DND-41 (cell line): ENCODE data around the gene DNAH17.
A peak's percentile ranks its signal among the peaks of the same experiment; 100 is the strongest.

ENCODE experiments used
- ATAC-seq: fragments of 200-7000 bp; cut with Tn5 transposase; 3 replicates; pipeline ENCODE4 v1.9.1; 2021; ENCODE audit warnings: low read depth; ENCODE audit not compliant: insufficient read depth
- DNase-seq: peaks from one replicate; pipeline ENCODE4 v3.0.0-alpha.2; 2020
- H2AFZ ChIP-seq: 2 replicates; pipeline ENCODE4 v1.6.0; 2012; ENCODE audit warnings: low read depth, low read length
- H3K27ac ChIP-seq: 2 replicates; pipeline ENCODE4 v1.5.1; 2012; ENCODE audit warnings: low read length, inconsistent platforms
- H3K27me3 ChIP-seq: fragments of 200-600 bp; sonication (generic); 2 replicates; pipeline ENCODE4 v1.6.0; 2012; ENCODE audit warnings: low read length, mild to moderate bottlenecking, inconsistent platforms; ENCODE audit not compliant: insufficient read depth, poor library complexity
- H3K36me3 ChIP-seq: 2 replicates; pipeline ENCODE4 v1.5.1; 2012; ENCODE audit warnings: low read length, inconsistent platforms; ENCODE audit not compliant: insufficient read depth
- H3K4me1 ChIP-seq: 2 replicates; pipeline ENCODE4 v1.5.1; 2012; ENCODE audit warnings: mild to moderate bottlenecking, low read length; ENCODE audit not compliant: insufficient read depth
- H3K4me2 ChIP-seq: 2 replicates; pipeline ENCODE4 v1.6.0; 2012; ENCODE audit warnings: mild to moderate bottlenecking, moderate library complexity, low read length, inconsistent platforms; ENCODE audit not compliant: insufficient read depth
- H3K4me3 ChIP-seq, 2 experiments: fragments of 200-600 bp in 1 of 2; shearing (Covaris generic) in 1 of 2; 2 replicates each; pipeline ENCODE4 v1.5.1; 2012 to 2016; ENCODE audit warnings: inconsistent platforms in 2 of 2, low read length in 2 of 2, mild to moderate bottlenecking in 2 of 2, low read depth in 1 of 2, moderate library complexity in 1 of 2
- H3K79me2 ChIP-seq: 2 replicates; pipeline ENCODE4 v1.6.0; 2012; ENCODE audit warnings: low read length, inconsistent platforms; ENCODE audit not compliant: insufficient read depth
- H3K9ac ChIP-seq: 2 replicates; pipeline ENCODE4 v1.6.0; 2012; ENCODE audit warnings: low read depth, mild to moderate bottlenecking, inconsistent platforms, low read length, moderate library complexity
- H3K9me3 ChIP-seq: 2 replicates; pipeline ENCODE4 v1.5.1; 2012; ENCODE audit warnings: low read length, moderate library complexity, mild to moderate bottlenecking, inconsistent platforms; ENCODE audit not compliant: insufficient read depth, severe bottlenecking
- H4K20me1 ChIP-seq: 2 replicates; pipeline ENCODE4 v1.6.0; 2012; ENCODE audit warnings: low read length; ENCODE audit not compliant: insufficient read depth
- EZH2 ChIP-seq: IDR thresholded peaks from 3 replicates; pipeline ENCODE4 v1.6.1; 2012; ENCODE audit warnings: borderline replicate concordance, low read depth, mild to moderate bottlenecking, moderate library complexity, low read length, inconsistent platforms; ENCODE audit not compliant: severe bottlenecking
- TF ChIP-seq, protein P1 (sequence below): IDR thresholded peaks from 2 replicates; pipeline ENCODE4 v1.5.1; 2012; ENCODE audit warnings: borderline replicate concordance, low read length, moderate library complexity, mild to moderate bottlenecking; ENCODE audit not compliant: poor library complexity, severe bottlenecking; ENCODE audit errors: extremely low read depth

DNAH17 gene

DNA sequence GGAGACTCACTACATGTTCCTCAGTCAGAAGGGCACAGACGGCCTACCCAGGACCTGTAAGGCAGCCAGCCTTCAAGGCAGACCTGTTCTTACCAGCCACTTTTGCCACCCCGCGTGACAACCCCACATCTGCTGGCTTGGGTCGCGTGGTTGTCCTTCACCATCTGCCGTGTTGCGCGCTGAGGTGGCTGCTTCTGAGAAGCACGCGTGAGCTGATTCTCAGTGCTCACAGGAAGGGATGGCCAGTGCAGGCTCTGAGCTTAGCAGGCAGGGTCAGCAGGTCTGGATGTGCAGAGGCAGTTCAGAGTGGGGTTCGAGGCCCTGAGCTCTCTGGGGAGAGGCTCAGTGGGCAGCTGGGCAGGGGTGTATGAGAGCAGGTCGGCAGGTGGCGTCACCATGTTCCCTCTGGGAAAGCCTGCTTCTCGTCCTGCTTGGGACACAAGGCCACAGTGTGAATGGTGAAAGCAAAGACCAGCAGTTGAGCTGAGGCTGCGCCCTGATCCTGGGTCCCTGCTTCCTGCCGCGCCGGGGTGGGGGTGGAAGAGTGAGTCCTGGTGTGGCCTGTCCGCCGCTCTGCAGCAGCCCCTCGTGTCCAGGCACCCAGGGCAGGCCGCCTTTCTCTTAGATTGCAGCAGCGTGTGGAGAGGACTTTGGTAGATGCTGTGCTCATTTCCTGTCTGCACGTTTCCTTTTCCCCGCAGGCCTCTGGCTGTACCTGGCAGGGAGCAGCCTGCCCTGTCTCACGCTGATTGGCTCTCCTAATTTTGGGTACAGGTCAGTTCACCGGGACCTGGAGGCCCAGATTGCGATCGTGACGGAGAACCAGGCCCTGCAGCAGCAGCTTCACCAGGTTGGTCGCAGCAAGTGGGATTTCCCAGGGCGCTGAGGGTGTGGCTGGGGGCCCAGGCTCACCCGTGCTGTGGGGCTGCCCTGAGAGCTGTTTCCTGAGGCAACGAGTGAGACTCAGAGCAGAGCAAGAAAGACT, 162.7 kb downstream of the DNAH17 start:
- Histone ChIP-seq H3K79me2 (peaks cover 16% of the 10 kb centered on the region), H3K4me1 (no peaks in the 10 kb centered on the region), H3K27ac (peak overlapping the region; percentile 47), H3K4me2 (no peak overlapping the region), H3K36me3 (peaks cover 81% of the 10 kb centered on the region), H3K9me3 (no peaks in the 10 kb centered on the region), H3K9ac (no peak overlapping the region), H4K20me1 (peaks cover 59% of the 10 kb centered on the region), H3K27me3 (no peaks in the 10 kb centered on the region), H3K4me3 (no peak overlapping the region), H2AFZ (no peak overlapping the region)
- ATAC-seq, result no peak
- DNase-seq, result no peak
- TF ChIP-seq, protein P1, sequence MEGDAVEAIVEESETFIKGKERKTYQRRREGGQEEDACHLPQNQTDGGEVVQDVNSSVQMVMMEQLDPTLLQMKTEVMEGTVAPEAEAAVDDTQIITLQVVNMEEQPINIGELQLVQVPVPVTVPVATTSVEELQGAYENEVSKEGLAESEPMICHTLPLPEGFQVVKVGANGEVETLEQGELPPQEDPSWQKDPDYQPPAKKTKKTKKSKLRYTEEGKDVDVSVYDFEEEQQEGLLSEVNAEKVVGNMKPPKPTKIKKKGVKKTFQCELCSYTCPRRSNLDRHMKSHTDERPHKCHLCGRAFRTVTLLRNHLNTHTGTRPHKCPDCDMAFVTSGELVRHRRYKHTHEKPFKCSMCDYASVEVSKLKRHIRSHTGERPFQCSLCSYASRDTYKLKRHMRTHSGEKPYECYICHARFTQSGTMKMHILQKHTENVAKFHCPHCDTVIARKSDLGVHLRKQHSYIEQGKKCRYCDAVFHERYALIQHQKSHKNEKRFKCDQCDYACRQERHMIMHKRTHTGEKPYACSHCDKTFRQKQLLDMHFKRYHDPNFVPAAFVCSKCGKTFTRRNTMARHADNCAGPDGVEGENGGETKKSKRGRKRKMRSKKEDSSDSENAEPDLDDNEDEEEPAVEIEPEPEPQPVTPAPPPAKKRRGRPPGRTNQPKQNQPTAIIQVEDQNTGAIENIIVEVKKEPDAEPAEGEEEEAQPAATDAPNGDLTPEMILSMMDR, result no peak
- no peak for TF ChIP-seq EZH2

DNA sequence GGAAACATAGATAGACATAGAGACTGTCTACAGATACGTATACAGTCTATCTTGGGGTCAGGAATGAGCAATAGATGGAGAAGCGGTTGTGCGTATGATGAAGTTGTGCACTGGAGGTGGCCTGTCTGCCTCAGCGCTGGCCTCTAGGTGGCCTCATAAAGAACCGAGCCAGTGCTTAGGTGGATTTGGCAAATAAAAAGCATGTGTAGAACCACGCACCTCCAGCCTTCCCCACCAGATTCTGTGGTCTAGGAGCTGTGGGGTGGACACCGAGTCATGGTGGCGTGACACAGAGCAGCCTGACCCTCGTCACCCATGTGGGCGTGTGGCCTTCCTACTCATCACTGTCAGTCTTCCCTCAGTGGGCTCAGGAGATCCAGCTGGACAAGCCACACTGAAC, 164.8 kb downstream of the DNAH17 start:
- peaks cover 85% of the 10 kb centered on the region for H3K36me3 ChIP-seq
- H3K79me2 ChIP-seq, result peaks cover 29% of the 10 kb centered on the region
- H3K27ac ChIP-seq, result no peak overlapping the region
- H3K27me3 ChIP-seq, result no peaks in the 10 kb centered on the region
- TF ChIP-seq, protein P1, result peak; percentile 57
- no peak for TF ChIP-seq EZH2
- H3K4me2 ChIP-seq, result no peak overlapping the region
- H4K20me1 ChIP-seq, result peaks cover 72% of the 10 kb centered on the region
- no peaks in the 10 kb centered on the region for H3K4me1 ChIP-seq
- H3K9ac ChIP-seq, result no peak overlapping the region
- ATAC-seq, result peak; percentile 50; the same call in 2 of the 3 replicates
- no peak overlapping the region for H2AFZ ChIP-seq
- no peak overlapping the region for H3K4me3 ChIP-seq
- no peaks in the 10 kb centered on the region for H3K9me3 ChIP-seq
- DNase-seq, result no peak

DNA sequence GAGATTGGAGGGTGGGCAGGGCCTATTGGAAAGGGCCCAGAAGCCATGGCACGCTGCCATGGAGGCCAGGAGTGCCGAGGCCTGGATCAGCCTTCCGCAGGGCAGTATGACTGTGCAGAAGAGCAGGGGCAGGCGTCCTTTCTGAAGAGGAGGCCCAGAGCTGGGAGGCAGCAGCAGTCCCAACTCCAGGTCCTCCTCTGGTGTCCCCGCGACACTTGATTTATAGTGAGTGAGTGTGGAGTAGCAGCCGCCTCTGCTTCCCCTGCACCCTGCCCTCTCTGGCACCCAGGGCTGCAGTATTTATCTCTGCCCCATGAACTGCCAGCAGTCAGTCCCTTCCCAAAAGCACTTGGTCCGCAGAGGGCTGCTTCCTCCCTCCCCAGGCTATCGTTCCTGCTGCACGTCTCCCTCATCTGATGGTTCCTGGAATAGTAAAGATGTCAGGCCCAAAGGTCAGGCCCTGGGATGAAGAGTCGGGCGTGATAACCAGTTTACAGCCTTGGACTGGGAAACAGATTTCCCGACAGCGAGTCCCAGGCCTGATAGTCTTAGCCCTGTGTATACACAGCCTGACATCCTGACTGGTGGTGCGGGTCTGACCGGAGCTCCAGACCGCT, 165.8 kb downstream of the DNAH17 start:
- Histone ChIP-seq H3K9ac (no peak overlapping the region), H3K27me3 (no peaks in the 10 kb centered on the region), H3K4me3 (no peak overlapping the region), H3K79me2 (peaks cover 39% of the 10 kb centered on the region), H3K4me1 (no peaks in the 10 kb centered on the region), H3K4me2 (no peak overlapping the region), H3K27ac (no peak overlapping the region), H3K36me3 (peaks cover 86% of the 10 kb centered on the region), H4K20me1 (peaks cover 78% of the 10 kb centered on the region), H2AFZ (no peak overlapping the region), H3K9me3 (no peaks in the 10 kb centered on the region)
- ATAC-seq (no peak), DNase-seq (no peak)
- TF ChIP-seq EZH2, result no peak
- TF ChIP-seq, protein P1, result no peak
